SIG-M5 treated with dmso at 0.1 percent for 504 hours (cell line): ENCODE measurements around the gene CDC42EP5.

ENCODE experiments used
- DNase-seq: peaks from one replicate; lab custom pipeline; 2025; ENCODE audit not compliant: unreplicated experiment; lab: John Stamatoyannopoulos, UW

CDC42EP5 gene

GRCh38 chr19:54428323-54429175 is 44.5 kb downstream of the CDC42EP5 start:
- DNase-seq: no peak

- no peak for DNase-seq
Measured at GRCh38 chr19:54427586-54427985, 45.5 kb downstream of the CDC42EP5 start.

- DNase-seq: no peak
Measured at GRCh38 chr19:54426291-54426931, 46.7 kb downstream of the CDC42EP5 start.

- DNase-seq: no peak
Measured at GRCh38 chr19:54425382-54425723, 47.7 kb downstream of the CDC42EP5 start.

GRCh38 chr19:54424660-54425381 is 48.3 kb downstream of the CDC42EP5 start:
- DNase-seq: no peak

- DNase-seq: no peak
Measured at GRCh38 chr19:54424201-54424600, 48.9 kb downstream of the CDC42EP5 start.

GRCh38 chr19:54422136-54422535 is 51.0 kb downstream of the CDC42EP5 start:
- no peak for DNase-seq

GRCh38 chr19:54421521-54421920 is 51.6 kb downstream of the CDC42EP5 start:
- DNase-seq: no peak

GRCh38 chr19:54421169-54421516 is 52.0 kb downstream of the CDC42EP5 start:
- DNase-seq: no peak

GRCh38 chr19:54420383-54421168 is 52.5 kb downstream of the CDC42EP5 start:
- no peak for DNase-seq

GRCh38 chr19:54420068-54420382 is 53.1 kb downstream of the CDC42EP5 start:
- no peak for DNase-seq

GRCh38 chr19:54418930-54419800 is 53.9 kb downstream of the CDC42EP5 start:
- no peak for DNase-seq

GRCh38 chr19:54418030-54418929 is 54.8 kb downstream of the CDC42EP5 start:
- DNase-seq: no peak

GRCh38 chr19:54416695-54417491 is 56.2 kb downstream of the CDC42EP5 start:
- no peak for DNase-seq

- DNase-seq: no peak
Measured at GRCh38 chr19:54415901-54416673, 57.0 kb downstream of the CDC42EP5 start.

GRCh38 chr19:54415208-54415900 is 57.7 kb downstream of the CDC42EP5 start, which contains the start of gene TTYH1:
TTYH1 (plus strand) TSS chr19:54415464; CDS start chr19:54415553, 89 bp downstream.
- no peak for DNase-seq
